Left hindlimb (tissue), 1 donor: ENCODE data around the gene POLD2.
A peak's percentile ranks its signal among the peaks of the same experiment; 100 is the strongest.

Experiments used
- DNase-seq: peaks from one replicate; pipeline ENCODE4 v3.0.0-alpha.2; 2018

Gene POLD2

DNA sequence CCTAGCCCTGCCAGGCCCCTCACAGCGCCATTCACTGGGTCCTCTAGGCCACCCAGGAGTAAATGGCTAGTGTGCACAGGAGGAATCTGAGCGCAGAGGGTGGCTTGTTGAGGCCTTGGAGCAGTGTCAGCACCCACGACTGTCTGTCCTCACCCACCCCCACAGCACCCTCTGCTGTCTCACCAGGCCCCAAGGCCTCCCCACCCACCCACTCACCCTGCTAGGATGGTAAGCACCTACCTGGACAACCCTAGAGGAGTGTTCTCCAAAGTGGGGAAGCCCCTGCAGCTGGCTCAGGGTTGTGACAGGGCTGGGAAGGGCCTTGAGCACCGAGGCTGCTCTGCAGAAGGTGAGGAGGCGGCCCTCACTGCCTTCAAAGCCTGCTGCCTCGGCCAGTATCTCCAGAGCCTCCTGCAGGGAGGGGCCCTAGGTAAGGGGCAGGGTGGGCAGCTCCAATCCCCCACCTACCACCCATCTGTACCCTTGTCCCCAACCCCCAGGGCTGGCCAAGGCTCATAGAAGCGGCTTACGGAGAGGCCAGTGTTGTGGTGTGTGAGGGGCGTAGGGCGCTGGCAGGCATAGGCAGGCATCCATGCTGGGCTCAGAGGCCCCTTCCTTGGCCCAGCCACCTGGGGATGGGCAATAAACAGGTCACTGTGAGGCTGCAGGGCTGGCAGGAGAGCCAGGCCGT, 43.9 kb downstream of the POLD2 start:
- DNase-seq, result no peak

DNA sequence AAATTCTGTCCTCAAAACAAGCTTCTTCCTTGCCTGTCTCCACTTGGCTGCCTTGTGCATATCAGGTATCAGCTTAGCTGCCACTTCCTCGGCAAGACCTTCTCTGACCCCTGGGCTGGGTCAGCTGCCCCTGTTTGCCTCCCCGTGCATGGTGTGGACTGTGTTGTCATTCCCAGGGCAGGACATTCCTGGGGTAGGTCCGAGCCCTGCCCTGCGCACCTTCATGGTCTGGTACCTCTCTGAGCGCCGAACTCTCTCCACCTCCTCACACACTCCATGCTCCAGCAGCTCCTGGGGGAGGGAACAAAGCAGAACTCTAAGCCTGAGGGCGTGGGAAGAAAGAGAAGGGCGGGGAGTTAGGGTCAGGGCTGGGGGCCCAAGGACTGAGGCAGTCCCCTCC, 44.8 kb downstream of the POLD2 start:
- DNase-seq, result no peak

GRCh38 chr7:44077681-44078091, 45.7 kb downstream of the POLD2 start:
- DNase-seq, result no peak

GRCh38 chr7:44077061-44077460, 46.3 kb downstream of the POLD2 start:
- no peak for DNase-seq

DNA sequence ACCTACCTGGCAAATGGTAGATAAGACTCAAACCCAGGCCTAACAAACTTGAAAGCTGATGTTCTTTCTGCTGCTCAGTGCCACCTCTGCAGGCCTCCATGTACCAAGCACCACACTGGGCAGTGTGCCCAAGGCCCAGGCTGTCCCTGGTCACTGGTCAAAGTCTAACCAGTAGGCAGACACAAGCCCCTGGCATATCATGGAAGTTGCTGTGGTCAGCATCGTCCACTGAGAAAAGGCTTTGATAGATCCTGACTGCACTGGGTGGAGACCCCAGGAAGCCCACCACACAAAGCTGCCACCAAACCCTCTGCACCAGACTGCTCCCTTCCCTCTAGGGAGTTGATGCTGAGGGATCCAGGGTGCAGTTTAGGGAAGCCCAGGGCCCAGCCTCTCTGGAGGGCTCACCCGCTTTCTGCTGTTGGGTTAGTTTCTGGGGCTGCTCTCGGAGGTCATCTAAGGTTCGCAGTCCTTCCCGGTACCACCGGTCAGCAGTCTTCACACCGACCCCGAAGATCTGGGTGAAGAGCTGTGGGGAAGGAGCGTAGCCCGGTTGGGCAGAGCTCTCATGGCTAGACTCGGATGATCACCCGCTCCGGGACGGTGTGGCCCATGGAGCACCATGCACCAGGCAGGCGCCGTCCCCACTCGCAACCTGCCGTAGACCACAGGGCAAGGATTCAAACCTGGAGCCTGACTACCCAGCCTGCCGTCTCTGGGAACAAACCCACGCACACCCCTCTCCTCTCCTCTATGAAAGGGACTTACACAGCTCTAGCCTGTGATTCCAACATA, 47.0 kb downstream of the POLD2 start:
- DNase-seq, result no peak

DNA sequence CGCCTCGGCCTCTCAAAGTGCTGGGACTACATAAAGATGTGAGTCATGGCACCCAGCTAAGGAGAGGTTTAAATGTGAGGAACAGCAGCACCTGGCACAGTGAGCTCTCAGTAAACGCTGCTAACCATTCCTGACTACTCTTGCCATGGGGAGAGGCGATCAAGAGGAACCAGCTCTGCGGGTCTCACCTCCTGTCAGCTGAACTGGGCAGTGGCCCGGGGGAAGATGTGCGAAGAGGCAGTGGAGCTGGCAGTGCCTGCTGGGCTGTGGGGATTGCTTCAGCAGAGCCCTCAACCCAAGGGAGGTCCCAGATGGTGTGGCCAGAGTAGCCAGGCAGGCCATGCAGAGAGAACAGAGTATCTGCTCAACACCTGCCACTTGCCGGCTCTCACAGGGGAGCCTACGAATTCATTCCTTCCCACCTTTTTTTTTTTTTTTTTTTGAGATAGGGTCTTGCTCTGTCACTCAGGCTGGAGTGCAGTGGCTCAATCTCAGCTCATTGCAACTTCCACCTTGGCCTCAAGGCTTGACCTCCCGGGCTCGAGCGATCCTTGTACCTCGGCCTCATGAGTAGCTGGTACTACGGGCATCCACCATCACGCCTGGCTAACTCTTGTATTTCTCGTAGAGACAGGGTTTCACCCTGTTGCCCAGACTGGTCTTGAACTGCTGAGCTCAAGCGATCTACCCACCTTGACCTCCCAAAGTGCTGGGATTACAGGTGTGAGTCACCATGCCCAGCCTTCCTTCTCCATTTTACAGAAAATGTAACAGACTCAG, 47.9 kb downstream of the POLD2 start:
- no peak for DNase-seq

GRCh38 chr7:44074349-44074695, 49.0 kb downstream of the POLD2 start:
- DNase-seq, result no peak

DNA sequence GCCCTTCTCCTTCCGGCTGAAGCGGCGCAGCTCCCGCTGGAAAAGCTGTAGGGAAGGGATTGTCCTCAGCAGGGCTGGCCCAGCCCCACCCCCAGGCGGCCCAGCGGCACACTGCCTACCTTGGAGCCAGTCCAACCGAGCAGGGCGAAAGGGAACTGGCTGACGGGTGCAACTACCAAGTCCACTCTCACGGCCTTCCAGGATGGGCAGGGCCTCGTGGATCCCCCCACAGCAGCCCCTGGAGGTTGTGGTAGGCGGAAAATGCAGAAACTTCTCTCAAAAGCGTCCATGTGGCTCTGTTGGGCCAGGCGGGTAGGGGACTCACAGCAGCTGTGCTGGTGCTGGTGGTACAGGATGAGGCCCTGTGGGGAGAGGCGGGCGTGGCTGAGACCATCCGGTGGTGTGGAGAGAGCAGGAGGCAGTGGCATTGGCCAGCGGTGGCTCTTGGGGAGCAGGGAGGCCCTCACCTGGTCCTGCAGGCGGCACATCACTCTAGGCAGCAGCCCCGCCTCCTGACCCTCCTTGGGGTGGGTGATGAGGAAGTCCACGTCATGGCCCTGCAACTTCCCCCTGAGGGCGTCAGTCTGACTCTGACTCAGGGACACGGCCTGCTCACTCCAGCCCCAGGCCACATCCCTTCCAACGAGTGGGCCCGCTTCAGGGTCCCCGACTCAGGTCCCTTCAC, 49.5 kb downstream of the POLD2 start:
- DNase-seq, result peak; percentile 49

DNA sequence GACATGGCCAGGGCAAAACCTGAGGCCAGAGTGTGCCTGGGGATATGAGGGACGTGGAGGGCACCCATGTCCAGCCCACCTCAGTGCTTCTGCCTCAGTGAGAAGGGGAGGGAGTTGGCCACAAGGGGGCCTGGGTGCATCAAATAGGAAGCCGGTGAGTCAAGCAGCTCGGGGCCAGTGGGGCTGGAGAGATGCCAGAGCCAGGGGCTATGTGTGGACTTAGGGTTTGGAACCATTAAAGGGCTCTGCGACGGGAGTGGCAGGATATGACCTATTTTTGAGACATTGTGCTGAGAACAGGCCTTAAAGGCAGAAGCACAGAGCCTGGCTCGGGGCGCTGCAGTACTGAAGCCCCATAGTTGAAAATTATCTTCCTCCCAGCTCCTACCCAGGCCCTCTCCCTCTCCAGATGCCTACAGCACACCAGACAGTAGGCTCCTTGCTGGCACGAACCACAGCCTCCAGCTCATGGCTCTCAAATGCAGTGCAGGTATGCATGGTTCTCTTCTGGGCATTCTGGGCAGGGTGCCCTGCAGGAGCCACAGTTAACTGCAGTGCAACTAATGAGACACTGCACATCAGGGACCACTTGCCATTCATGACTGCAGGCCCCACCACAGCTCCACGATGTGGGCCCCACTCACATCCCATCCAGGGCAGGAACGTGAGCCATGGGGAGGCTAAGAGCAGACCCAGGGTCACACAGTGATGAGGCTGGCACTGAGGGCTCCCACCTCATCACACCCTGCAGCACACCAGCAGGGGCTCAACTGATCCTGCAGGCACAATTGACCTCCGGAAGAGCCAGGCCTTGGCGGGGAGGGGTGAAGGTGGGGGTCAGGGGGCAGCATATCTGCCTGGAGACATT, 50.8 kb downstream of the POLD2 start:
- peak; percentile 68 for DNase-seq

DNA sequence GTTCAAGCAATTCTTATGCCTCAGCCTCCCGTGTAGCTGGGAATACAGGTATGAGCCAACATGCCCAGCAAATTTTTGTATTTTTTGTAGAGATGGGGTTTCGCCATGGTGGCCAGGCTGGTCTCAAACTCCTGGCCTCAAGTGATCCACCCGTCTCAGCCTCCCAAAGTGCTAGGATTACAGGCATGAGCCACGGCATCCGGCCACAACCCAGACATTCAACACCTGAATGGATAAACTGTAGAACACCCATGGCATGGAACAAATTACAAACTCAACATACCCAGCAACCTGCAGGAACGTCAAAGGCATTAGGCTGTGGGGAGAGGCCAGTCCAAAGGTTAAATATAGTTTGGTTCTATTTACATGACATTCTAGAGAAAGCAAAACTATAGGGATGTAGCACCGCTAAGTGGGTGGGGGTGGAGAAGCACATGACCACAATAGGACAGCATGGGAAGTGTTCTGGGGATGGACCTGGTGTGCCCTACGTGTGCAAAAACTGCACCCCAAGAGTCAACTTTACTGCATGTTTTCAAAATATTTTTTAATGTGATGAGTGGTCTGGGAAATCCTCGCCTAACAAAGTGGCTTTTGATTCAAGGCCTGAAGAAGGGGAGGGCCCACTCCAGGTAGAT, 51.5 kb downstream of the POLD2 start:
- DNase-seq, result peak; percentile 12

DNA sequence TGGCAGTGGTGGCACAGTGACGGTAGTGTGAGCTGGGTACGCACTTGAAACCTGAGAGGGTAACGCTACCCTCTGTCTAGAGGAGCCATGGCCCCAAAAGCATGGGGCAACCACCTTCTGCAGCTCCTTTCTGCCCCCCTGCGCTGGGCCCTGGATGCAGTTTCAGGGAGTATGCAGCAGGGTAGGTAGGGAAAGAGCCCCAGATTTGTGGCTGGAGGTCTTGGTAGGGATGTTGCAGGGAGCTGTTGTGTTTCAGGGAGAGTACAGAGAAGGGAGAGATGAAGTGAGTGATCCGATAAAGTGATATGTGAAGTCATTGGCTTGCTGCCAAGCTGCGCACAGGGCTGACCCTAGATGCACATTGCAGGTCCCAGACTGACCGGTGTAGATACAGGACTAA, 55.3 kb downstream of the POLD2 start:
- peak; percentile 9 for DNase-seq

- DNase-seq, result peak; percentile 44
Measured at GRCh38 chr7:44067064-44067951, 56.0 kb downstream of the POLD2 start.

- peak; percentile 33 for DNase-seq
Measured at GRCh38 chr7:44066494-44067063, 56.8 kb downstream of the POLD2 start.

GRCh38 chr7:44066111-44066460, 57.3 kb downstream of the POLD2 start:
- DNase-seq, result no peak

DNA sequence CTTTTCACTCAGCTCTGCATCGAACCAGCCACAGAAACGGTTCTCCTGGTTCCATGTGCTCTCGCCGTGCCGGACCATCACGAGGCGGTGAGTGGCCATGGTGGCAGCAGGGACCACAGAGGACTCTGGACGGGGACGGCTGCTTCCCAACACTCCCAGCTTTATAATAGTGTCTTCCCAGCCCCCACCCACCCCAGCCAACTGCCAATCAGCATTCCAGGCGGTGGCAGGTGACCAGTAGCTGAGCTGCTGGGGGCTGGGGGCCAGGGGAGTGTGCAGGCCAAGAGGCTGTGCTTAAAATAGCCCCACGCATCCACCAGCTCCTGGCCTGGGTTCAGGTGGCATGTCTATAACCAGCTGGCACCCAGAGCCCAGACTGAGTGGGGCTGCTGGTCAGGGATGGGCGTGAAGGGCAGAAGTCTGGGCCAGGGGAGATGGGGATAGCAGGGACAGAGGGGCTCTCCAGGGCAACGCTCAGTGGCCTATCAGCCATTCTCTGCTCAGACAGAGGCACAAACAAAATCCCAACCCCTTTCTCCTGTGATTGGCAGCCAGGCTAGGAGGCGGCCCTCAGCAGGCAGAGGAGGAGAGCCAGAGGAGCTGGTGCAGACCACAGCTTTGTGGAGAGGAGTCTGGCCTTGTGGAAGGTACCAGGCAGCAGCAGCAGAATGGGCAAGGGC, 57.8 kb downstream of the POLD2 start, which contains the start of gene PGAM2:
PGAM2 (minus strand) TSS at position 137 of the 680 bp plus-strand sequence; CDS start at position 99, 38 bp downstream.
- DNase-seq, result peak; percentile 82

GRCh38 chr7:44064791-44065430, 58.4 kb downstream of the POLD2 start:
- peak; percentile 47 for DNase-seq
